ENCODE measurements around the gene STEAP1.

DNA sequence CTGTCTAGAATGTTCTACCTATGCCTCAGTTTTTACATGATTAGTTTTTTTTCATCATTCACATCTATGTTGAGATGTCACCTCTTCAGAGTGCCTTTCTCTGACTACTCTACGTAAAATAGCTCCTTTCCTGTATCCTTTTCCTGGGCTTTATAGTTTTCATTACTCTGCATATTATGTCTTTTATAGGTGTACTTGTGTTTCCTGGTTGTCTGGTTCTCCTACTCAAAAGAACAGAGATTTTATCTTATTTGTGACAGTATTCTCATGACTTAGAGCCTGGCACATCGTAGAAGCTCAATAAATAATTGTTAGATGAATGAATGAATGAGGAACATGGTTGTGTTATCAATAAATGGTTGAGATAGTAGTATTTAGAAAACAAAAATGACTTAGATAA is 17.9 kb downstream of the STEAP1 start:
- TF ChIP-seq, protein P1, sequence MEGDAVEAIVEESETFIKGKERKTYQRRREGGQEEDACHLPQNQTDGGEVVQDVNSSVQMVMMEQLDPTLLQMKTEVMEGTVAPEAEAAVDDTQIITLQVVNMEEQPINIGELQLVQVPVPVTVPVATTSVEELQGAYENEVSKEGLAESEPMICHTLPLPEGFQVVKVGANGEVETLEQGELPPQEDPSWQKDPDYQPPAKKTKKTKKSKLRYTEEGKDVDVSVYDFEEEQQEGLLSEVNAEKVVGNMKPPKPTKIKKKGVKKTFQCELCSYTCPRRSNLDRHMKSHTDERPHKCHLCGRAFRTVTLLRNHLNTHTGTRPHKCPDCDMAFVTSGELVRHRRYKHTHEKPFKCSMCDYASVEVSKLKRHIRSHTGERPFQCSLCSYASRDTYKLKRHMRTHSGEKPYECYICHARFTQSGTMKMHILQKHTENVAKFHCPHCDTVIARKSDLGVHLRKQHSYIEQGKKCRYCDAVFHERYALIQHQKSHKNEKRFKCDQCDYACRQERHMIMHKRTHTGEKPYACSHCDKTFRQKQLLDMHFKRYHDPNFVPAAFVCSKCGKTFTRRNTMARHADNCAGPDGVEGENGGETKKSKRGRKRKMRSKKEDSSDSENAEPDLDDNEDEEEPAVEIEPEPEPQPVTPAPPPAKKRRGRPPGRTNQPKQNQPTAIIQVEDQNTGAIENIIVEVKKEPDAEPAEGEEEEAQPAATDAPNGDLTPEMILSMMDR (IDR thresholded peaks at IDR 0.05; ENCODE audit: poor library complexity), result no peak
- no peak for TF ChIP-seq EZH2 (IDR thresholded peaks at IDR 0.05; ENCODE audit: borderline replicate concordance)
